Effector memory CD4-positive, alpha-beta T cell (primary cell): Measurements from ENCODE around the gene TFB1M.
"Not testable (repeated sequence)": the region's sequence is repeated elsewhere in the genome, so short reads cannot be mapped to it uniquely, and the experiment has no call there.

ENCODE experiments used
- DNase-seq, 3 donors: peaks; one replicate each; pipeline ENCODE4 v3.0.0-alpha.2; 2020
- H3K27ac ChIP-seq: 2 replicates; pipeline ENCODE4 v1.7.0; 2013; ENCODE audit warnings: mild to moderate bottlenecking, low read length, moderate library complexity; ENCODE audit not compliant: insufficient read depth, poor library complexity, severe bottlenecking
- H3K27me3 ChIP-seq: replicated peaks from 2 replicates; pipeline ENCODE4 v1.7.0; 2013; ENCODE audit warnings: mild to moderate bottlenecking, low read length; ENCODE audit not compliant: insufficient read depth, control insufficient read depth, poor library complexity, severe bottlenecking
- H3K36me3 ChIP-seq: 2 replicates; pipeline ENCODE4 v1.7.0; 2013; ENCODE audit warnings: mild to moderate bottlenecking, low read length, moderate library complexity; ENCODE audit not compliant: control insufficient read depth, insufficient read depth
- H3K4me1 ChIP-seq: 2 replicates; pipeline ENCODE4 v1.7.0; 2013; ENCODE audit warnings: low read length, mild to moderate bottlenecking; ENCODE audit not compliant: control insufficient read depth, insufficient read depth, poor library complexity, severe bottlenecking
- H3K4me3 ChIP-seq: 2 replicates; pipeline ENCODE4 v1.7.0; 2013; ENCODE audit warnings: low read length, low read depth, mild to moderate bottlenecking; ENCODE audit not compliant: insufficient read depth, poor library complexity, severe bottlenecking
- H3K9me3 ChIP-seq: 2 replicates; pipeline ENCODE4 v1.7.0; 2013; ENCODE audit warnings: mild to moderate bottlenecking, low read length, moderate library complexity; ENCODE audit not compliant: control insufficient read depth

Gene TFB1M

DNA sequence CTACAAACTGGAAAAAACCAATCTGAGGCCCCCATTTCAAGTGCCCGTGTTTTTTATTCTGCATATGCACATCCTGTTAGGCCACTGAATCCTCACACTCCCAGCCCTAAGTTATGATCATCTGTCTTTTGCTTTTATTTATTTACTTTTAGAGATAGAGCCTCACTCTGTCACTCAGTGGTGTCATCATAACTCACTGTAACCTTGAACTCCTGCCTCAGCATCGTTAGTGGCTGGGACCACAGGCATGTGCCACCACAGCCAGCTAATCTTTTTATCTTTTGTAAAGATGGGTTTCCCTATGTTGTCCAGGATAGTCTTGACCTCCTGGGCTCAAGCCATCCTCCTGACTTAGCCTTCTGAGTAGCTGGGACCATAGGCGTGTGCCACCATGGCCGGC, 80.1 kb downstream of the TFB1M start:
- H3K9me3 ChIP-seq: no peaks in the 10 kb centered on the region
- no peak overlapping the region for H3K4me3 ChIP-seq
- no peaks in the 10 kb centered on the region for H3K36me3 ChIP-seq
- no peak overlapping the region for H3K27ac ChIP-seq
- H3K27me3 ChIP-seq: no peaks in the 10 kb centered on the region
- no peak for DNase-seq
- H3K4me1 ChIP-seq: no peaks in the 10 kb centered on the region

DNA sequence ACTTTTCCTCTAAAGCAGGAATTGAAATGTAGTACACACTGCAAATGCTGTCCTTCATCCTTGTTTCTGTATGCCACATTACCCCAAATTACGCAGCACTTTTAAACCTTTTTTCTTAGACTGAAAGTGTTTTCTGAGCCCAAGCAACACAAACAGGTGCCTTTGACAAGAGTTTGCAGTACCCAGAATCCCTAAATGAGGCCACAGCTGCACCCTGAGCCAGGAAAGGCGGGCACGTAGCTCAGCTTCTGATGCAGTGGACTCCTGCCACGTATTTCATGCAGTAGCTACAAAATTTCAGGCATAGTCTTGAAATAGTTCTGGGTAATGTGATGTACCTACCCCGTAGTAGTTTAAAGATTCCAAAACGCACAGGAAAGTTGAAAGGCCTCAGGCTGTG, 81.4 kb downstream of the TFB1M start:
- no peaks in the 10 kb centered on the region for H3K27me3 ChIP-seq
- no peak for DNase-seq
- H3K4me3 ChIP-seq: no peak overlapping the region
- H3K27ac ChIP-seq: no peak overlapping the region
- H3K36me3 ChIP-seq: no peaks in the 10 kb centered on the region
- H3K4me1 ChIP-seq: no peaks in the 10 kb centered on the region
- H3K9me3 ChIP-seq: no peaks in the 10 kb centered on the region

DNA sequence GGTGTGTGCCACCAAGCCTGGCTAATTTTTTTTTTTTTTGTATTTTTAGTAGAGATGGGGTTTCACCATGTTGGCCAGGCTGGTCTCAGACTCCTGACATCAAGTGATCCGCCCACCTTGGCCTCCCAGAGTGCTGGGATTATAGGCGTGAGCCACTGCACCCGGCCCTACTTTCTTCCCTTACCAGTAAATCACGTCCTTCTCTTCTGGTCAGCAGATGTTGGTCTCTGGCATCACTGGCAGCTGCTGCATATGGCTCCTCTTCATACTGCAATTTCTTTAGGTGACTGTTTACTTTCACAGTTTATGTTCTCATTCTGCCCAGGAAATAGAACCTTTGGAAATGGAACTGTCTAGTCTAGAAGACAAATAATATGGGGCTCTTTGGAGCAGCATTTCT, 83.3 kb downstream of the TFB1M start:
- H3K36me3 ChIP-seq, H3K27me3 ChIP-seq, H3K4me3 ChIP-seq, H3K27ac ChIP-seq, H3K9me3 ChIP-seq, H3K4me1 ChIP-seq, DNase-seq: not testable (repeated sequence)

DNA sequence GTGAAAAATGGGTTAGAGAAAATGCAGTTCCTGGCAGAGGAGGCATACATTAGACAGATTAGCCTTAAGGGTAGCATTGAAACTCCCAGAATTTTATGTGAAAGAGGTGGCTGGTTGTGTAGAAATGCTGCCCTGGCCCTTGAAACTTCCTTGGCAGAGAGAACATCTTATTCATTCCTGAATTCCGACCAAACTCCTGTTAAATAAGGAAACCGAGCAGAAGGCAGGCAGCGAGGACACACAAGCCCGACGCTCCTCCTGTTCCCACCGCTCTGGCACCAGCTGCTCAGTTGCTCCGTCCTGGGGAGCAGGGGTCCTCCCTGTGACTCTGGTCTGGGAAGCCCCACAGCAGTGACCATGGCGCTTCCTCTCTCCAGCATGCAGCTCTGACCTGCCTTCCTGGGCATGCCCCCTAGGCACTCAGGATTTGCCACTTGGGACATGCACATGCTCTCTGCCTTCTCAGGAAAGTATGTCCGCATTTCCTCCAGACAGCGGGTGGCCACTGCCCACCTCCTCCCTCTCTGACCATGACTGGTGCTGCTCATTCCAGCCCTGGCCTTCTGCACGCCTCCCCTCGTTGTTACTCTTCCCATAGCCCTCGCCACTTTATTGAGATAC, 85.6 kb downstream of the TFB1M start:
- no peak overlapping the region for H3K4me3 ChIP-seq
- no peak overlapping the region for H3K27ac ChIP-seq
- no peaks in the 10 kb centered on the region for H3K36me3 ChIP-seq
- no peaks in the 10 kb centered on the region for H3K27me3 ChIP-seq
- no peaks in the 10 kb centered on the region for H3K4me1 ChIP-seq
- no peak for DNase-seq
- H3K9me3 ChIP-seq: no peaks in the 10 kb centered on the region

DNA sequence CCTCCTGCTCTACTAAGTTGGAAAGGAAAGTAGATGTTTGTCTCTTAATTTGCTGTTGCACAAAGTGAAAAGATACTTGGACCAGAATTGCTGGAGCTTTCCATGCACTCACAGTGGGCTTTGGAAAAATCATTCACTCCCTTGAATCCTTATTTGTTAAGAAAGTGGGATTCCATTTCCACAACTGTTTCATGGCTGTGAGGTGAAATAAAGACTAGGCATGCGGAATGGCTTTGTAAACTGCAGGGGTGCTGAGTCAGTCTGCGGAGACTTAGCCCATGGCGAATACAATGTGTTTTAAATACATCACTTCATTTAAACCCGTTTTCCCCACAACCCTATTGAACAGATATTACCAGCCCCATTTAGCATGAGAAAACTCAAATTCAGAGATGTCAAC, 87.2 kb downstream of the TFB1M start:
- DNase-seq: no peak
- Histone ChIP-seq H3K27me3 (no peaks in the 10 kb centered on the region), H3K4me3 (no peak overlapping the region), H3K36me3 (no peaks in the 10 kb centered on the region), H3K9me3 (no peaks in the 10 kb centered on the region), H3K27ac (no peak overlapping the region), H3K4me1 (no peaks in the 10 kb centered on the region)

DNA sequence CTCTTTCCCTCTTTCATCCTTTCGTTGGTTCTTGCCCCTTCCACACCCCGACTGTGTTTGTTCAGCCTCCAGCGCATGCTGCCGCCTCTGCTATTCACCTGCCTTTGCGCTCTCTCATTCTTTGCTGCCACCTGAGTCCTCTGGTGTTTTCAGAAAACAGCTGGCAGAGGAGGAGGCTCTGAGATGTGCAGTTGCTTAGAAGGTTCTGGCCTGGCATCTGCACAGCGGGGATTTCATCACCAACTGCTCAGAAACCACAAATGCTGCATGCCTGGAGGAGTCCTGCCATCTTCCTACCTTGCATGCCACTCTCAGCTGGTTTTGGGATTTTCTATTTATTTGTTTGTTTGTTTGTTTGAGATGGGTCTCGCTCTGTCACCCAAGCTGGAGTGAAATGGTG, 89.7 kb downstream of the TFB1M start:
- Histone ChIP-seq H3K36me3 (no peaks in the 10 kb centered on the region), H3K27ac (no peak overlapping the region), H3K27me3 (no peaks in the 10 kb centered on the region), H3K4me3 (no peak overlapping the region), H3K9me3 (no peaks in the 10 kb centered on the region), H3K4me1 (no peaks in the 10 kb centered on the region)
- no peak for DNase-seq

DNA sequence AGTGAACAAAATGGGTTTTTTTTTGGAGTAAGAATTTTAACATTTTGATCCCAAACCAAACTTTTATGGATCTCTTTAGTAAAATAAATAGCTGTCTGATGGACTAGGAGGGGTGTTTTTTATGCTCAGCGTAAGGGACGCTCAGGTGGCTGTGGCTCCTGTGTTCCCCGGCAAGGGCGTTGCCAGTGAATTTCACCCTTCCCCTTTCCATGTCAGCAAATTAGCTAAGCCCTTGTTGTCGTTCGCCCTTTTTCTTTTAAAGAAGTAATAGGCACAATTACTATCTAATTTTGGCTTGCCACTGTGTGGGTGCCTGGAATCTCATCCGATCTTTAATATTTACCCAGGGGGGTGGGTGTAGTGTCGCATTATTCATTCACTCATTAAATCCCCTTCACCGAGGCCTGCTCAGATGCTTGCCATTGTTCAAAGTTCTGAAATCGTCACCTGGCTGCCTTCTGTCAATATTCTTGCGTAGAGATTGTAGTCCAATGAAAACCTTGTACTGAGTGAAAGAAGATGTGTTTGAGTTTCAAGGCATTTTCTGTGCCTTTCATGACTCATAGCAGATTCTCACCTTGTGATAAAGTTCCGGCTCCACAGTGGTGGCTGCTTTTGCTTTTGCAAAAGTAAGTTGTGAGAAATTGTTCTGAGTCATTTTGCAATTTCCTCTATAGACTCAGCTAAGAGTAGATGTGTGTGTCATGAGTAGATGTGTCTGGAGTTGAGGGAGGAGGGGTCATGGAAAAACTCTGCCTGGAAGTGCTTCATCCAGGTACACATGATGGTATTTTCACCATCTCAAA, 90.4 kb downstream of the TFB1M start:
- DNase-seq: no peak

DNA sequence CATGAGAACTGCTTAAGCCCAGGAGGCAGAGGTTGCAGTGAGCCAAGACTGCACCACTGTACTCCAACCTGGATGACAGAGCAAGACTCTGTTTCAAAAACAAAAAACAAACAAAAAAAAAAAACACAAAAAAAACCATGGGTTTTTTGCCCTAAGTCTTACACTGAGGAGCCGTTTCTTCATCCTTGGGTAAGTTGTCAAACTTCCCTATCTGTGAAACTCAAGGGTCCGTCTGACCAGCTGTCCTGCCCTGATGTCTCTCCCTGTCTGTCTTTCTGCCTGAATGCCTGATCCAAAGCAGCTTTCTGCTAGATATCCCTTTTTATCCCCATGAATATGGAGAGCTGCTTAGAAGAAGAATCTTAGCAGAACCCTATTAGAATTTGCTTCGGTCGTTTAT, 91.8 kb downstream of the TFB1M start:
- no peak for DNase-seq
- no peak overlapping the region for H3K4me3 ChIP-seq
- no peak overlapping the region for H3K27ac ChIP-seq
- no peaks in the 10 kb centered on the region for H3K27me3 ChIP-seq
- H3K36me3 ChIP-seq: no peaks in the 10 kb centered on the region
- H3K9me3 ChIP-seq: no peaks in the 10 kb centered on the region
- no peaks in the 10 kb centered on the region for H3K4me1 ChIP-seq

More for the DNA sequence above, 90.4 kb downstream of the TFB1M start:
- Histone ChIP-seq H3K4me3 (no peak overlapping the region), H3K9me3 (no peaks in the 10 kb centered on the region), H3K36me3 (no peaks in the 10 kb centered on the region), H3K27ac (no peak overlapping the region), H3K4me1 (no peaks in the 10 kb centered on the region), H3K27me3 (no peaks in the 10 kb centered on the region)

DNA sequence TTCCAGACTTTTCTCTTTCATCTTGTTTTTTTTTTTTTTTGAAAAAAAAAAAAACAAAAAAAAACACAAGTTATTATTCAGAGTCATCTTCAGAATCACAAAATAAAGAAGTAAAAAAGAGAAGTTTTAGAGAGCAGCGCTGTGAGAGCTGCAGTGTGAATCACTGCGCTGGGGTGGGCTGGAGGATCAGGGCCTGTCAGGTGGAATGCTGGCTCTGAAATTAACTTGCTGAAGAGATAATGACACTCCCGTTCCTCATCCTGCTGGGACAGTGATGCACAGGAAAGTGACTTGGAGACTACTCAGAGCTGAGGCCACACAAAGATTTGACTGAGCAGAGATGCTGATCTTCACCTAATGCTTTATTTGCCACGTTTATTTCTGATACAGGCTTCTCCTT, 93.2 kb downstream of the TFB1M start:
- H3K27me3 ChIP-seq: no peaks in the 10 kb centered on the region
- no peak overlapping the region for H3K4me3 ChIP-seq
- H3K4me1 ChIP-seq: no peaks in the 10 kb centered on the region
- DNase-seq: no peak
- H3K27ac ChIP-seq: no peak overlapping the region
- H3K9me3 ChIP-seq: no peaks in the 10 kb centered on the region
- H3K36me3 ChIP-seq: no peaks in the 10 kb centered on the region

DNA sequence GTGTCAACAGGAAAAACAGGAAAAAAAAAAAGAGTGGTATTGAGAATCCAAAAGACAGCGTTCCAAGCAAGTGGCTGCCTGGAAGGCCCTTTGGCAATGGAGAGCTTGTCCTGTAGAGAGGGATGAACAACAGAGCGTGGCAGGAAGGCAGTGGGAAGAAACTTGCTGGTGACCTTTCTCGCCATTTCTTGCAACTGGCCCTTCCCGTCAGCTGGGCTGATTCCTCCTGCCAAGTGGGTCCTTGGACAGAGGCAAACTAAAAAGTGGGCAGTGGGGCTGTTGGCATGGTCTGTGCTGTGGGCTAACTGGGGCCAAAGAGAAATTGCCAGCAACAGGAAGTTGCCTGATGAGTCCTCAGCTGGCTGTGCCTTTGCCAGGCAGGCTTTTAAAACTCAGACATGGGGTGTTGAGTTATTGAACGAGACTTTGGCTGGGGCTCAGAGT, 94.4 kb downstream of the TFB1M start:
- no peak overlapping the region for H3K27ac ChIP-seq
- no peak for DNase-seq
- no peaks in the 10 kb centered on the region for H3K9me3 ChIP-seq
- no peaks in the 10 kb centered on the region for H3K27me3 ChIP-seq
- H3K36me3 ChIP-seq: no peaks in the 10 kb centered on the region
- no peak overlapping the region for H3K4me3 ChIP-seq
- H3K4me1 ChIP-seq: no peaks in the 10 kb centered on the region
